ENCODE measurements around the gene SNAPC1. TPM values are rescaled to one million over a fixed set of nuclear protein-coding genes. Genes with fewer than 3 reads are reported as not detected.

SNAPC1 gene
- total and polyA plus RNA-seq, 2 donors (not counting 3 experiments of a cell fraction or from before 2014, with no cell fraction given), result 12.7 to 14.3 TPM

DNA sequence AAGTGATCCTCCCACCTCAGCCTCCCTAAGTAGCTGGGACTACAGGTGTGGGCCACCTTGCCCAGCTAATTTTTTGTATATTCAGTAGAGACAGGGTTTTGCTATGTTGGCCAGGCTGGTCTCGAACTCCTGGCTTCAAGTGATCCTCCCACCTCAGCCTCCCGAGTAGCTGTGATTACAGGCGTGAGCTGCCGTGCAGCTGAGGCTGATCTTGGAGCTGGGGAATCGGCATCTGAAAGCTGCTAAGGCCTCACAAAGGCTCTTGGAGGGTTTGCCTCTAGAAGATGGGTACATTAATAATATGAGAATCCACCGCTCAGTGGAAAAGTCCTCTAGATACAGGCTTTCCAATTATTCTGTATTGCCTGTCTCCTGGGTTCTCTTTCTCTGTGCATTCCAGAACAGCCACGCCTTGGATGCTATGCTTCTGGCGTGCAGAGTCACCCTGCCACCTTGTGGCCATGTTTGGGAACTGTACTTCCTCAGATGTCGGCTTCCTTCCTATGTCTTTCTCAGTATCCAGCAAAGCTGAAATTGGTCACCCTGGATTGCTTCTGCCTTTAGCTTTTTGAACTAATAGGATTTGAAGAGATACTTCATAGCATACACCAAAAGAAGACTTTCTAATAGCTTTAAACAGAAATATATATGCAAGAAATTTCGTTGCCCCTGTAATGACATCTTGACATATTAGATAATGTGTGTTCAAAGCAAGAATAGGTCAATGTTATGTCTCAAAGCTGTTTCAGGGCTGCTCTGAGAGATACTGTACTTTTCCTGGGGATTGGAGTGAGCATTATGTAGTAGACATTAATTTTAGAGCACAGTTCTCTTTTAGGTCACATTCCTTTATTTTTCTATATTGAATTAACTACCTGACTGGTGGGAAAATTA lies 75.4 kb downstream of the SNAPC1 start:
- Histone ChIP-seq H4K20me1 (replicated peaks; ENCODE audit: control insufficient read depth, extremely low read depth, insufficient read depth, low read length) (no peaks in the 10 kb centered on the region), H2AFZ (ENCODE audit: low read depth, low read length) (no peak overlapping the region), H3K79me2 (ENCODE audit: control insufficient read depth, insufficient read depth, low read length) (no peaks in the 10 kb centered on the region), H3K9me1 (replicated peaks; ENCODE audit: control insufficient read depth, extremely low read depth, insufficient read depth, low read length) (no peaks in the 10 kb centered on the region), H3K9me3 (replicated peaks; ENCODE audit: control insufficient read depth, insufficient read depth, low read length) (no peaks in the 10 kb centered on the region), H3K27me3 (ENCODE audit: control insufficient read depth in 2 of 2, insufficient read depth in 2 of 2, low read length in 2 of 2) (no peaks in the 10 kb centered on the region), H3K27ac (ENCODE audit: insufficient read depth, low read depth, low read length) (peak overlapping the region; percentile 72), H3K9ac (replicated peaks; ENCODE audit: extremely low read depth, insufficient read depth, low read length) (no peak overlapping the region), H3K4me1 (ENCODE audit: control insufficient read depth, extremely low read depth, insufficient read depth, low read length) (peaks cover 34% of the 10 kb centered on the region), H3K4me2 (ENCODE audit: insufficient read depth, low read length) (no peak overlapping the region), H3K36me3 (ENCODE audit: control insufficient read depth in 2 of 2, extremely low read depth in 1 of 2, insufficient read depth in 2 of 2, low read length in 2 of 2) (no peaks in the 10 kb centered on the region), H3K4me3 (replicated peaks in 1 of 3; ENCODE audit: insufficient read depth in 1 of 3, low read depth in 1 of 3, low read length in 3 of 3) (no peak overlapping the region)
- ChIA-PET POLR2A (no interaction called here), CTCF (interaction anchor here (0.6 to 3.3 kb wide), 50 partner anchors 10 to 572 kb away, joined by 3 to 42 read pairs (median 4); partner anchors contain the start of genes PRKCH and TMEM30B)
- intact Hi-C loops (cut with micrococcal nuclease), result loop anchor here (1.0 to 5.0 kb wide), 7 partner anchors 87 to 569 kb away; partner anchors contain the start of gene HIF1A
- peak; percentile 84 for DNase-seq (ENCODE audit: low read depth, low spot score)
- BruUV-seq (replicated peaks), result no TSS peak
- TF ChIP-seq, protein P1, sequence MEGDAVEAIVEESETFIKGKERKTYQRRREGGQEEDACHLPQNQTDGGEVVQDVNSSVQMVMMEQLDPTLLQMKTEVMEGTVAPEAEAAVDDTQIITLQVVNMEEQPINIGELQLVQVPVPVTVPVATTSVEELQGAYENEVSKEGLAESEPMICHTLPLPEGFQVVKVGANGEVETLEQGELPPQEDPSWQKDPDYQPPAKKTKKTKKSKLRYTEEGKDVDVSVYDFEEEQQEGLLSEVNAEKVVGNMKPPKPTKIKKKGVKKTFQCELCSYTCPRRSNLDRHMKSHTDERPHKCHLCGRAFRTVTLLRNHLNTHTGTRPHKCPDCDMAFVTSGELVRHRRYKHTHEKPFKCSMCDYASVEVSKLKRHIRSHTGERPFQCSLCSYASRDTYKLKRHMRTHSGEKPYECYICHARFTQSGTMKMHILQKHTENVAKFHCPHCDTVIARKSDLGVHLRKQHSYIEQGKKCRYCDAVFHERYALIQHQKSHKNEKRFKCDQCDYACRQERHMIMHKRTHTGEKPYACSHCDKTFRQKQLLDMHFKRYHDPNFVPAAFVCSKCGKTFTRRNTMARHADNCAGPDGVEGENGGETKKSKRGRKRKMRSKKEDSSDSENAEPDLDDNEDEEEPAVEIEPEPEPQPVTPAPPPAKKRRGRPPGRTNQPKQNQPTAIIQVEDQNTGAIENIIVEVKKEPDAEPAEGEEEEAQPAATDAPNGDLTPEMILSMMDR (IDR thresholded peaks at IDR 0.05; ENCODE audit: extremely low read depth in 1 of 2, insufficient read depth in 1 of 2, low read depth in 1 of 2, low read length in 2 of 2), result peak; percentile 85
- TF ChIP-seq FOS (IDR thresholded peaks at IDR 0.05; ENCODE audit: borderline replicate concordance, insufficient read depth, low read length), result no peak
- TF ChIP-seq GATA2 (IDR thresholded peaks at IDR 0.05; ENCODE audit: insufficient read depth, insufficient read length, low read depth, low read length), result no peak
- dilution Hi-C loops (cut with MboI; ENCODE audit: extremely low pct_ligation_motif_present, low sequenced_read_pairs), result no loop called here
- peak; percentile 86 for FAIRE-seq

All from endothelial cell of umbilical vein (primary cell).